ENCODE data around the gene ANTXR1. TPM values are rescaled to one million over a fixed set of nuclear protein-coding genes. Genes with fewer than 3 reads are reported as not detected.
A peak's percentile ranks its signal among the peaks of the same experiment; 100 is the strongest.

Gene ANTXR1
- total and polyA plus RNA-seq, 2 experiments from 2014 or later, result 128 to 191 TPM

GRCh38 chr2:69138247-69138772 lies 125.3 kb downstream of the ANTXR1 start:
- H3K4me3 ChIP-seq, result peak overlapping the region; percentile 57
- H3K27ac ChIP-seq, result peak overlapping the region; percentile 69
- in situ Hi-C loops (cut with MboI), result no loop called here
- H3K4me2 ChIP-seq (ENCODE audit: unreplicated experiment), result peak overlapping the region; percentile 71
- no peaks in the 10 kb centered on the region for H3K9me3 ChIP-seq (ENCODE audit: low read depth)
- H3K27me3 ChIP-seq (replicated peaks; ENCODE audit: insufficient read depth), result no peaks in the 10 kb centered on the region
- peaks cover 89% of the 10 kb centered on the region for H3F3A ChIP-seq (ENCODE audit: insufficient read depth)
- peaks cover 53% of the 10 kb centered on the region for H3K4me1 ChIP-seq (ENCODE audit: insufficient read depth)
- peak; percentile 88 for DNase-seq
- no peaks in the 10 kb centered on the region for H4K20me1 ChIP-seq (ENCODE audit: insufficient read depth)
- WGBS, 2 experiments (ENCODE audit: low coverage in 1 of 2, low lambda C conversion rate in 2 of 2, missing lambda C conversion rate in 2 of 2), result 0% methylated on average over 5 of the region's 5 CpGs
- H3K9ac ChIP-seq, result peak overlapping the region; percentile 49
- no peaks in the 10 kb centered on the region for H3K79me2 ChIP-seq (ENCODE audit: insufficient read depth)
- H2AFZ ChIP-seq, result no peak overlapping the region
- H3K36me3 ChIP-seq (ENCODE audit: low read depth), result peaks cover 6% of the 10 kb centered on the region; the same call in 1 of the 2 replicates
- H3K9me2 ChIP-seq (ENCODE audit: insufficient read depth), result no peaks in the 10 kb centered on the region
- no peak for TF ChIP-seq EZH2phosphoT487 (IDR thresholded peaks at IDR 0.05; ENCODE audit: insufficient read depth, low read depth)
- TF ChIP-seq EZH2 (IDR thresholded peaks at IDR 0.05; ENCODE audit: insufficient read depth, poor library complexity, severe bottlenecking), result no peak

GRCh38 chr2:69138793-69139459 lies 125.9 kb downstream of the ANTXR1 start:
- H3K79me2 ChIP-seq (ENCODE audit: insufficient read depth), result no peaks in the 10 kb centered on the region
- peak overlapping the region; percentile 49 for H3K9ac ChIP-seq
- no peaks in the 10 kb centered on the region for H3K27me3 ChIP-seq (replicated peaks; ENCODE audit: insufficient read depth)
- no peak overlapping the region for H2AFZ ChIP-seq
- peaks cover 6% of the 10 kb centered on the region; the same call in 1 of the 2 replicates for H3K36me3 ChIP-seq (ENCODE audit: low read depth)
- peak overlapping the region; percentile 71 for H3K4me2 ChIP-seq (ENCODE audit: unreplicated experiment)
- no peaks in the 10 kb centered on the region for H3K9me2 ChIP-seq (ENCODE audit: insufficient read depth)
- DNase-seq, result peak; percentile 92
- no peaks in the 10 kb centered on the region for H3K9me3 ChIP-seq (ENCODE audit: low read depth)
- H3K4me3 ChIP-seq, result peak overlapping the region; percentile 57
- TF ChIP-seq EZH2phosphoT487 (IDR thresholded peaks at IDR 0.05; ENCODE audit: insufficient read depth, low read depth), result no peak
- TF ChIP-seq EZH2 (IDR thresholded peaks at IDR 0.05; ENCODE audit: insufficient read depth, poor library complexity, severe bottlenecking), result no peak
- no peaks in the 10 kb centered on the region for H4K20me1 ChIP-seq (ENCODE audit: insufficient read depth)
- in situ Hi-C loops (cut with MboI), result no loop called here
- H3K27ac ChIP-seq, result peak overlapping the region; percentile 69
- H3F3A ChIP-seq (ENCODE audit: insufficient read depth), result peaks cover 87% of the 10 kb centered on the region
- WGBS, 2 experiments (ENCODE audit: low coverage in 1 of 2, low lambda C conversion rate in 2 of 2, missing lambda C conversion rate in 2 of 2), result 4 to 6% methylated on average over 1 of the region's 1 CpG
- peaks cover 59% of the 10 kb centered on the region for H3K4me1 ChIP-seq (ENCODE audit: insufficient read depth)

DNA sequence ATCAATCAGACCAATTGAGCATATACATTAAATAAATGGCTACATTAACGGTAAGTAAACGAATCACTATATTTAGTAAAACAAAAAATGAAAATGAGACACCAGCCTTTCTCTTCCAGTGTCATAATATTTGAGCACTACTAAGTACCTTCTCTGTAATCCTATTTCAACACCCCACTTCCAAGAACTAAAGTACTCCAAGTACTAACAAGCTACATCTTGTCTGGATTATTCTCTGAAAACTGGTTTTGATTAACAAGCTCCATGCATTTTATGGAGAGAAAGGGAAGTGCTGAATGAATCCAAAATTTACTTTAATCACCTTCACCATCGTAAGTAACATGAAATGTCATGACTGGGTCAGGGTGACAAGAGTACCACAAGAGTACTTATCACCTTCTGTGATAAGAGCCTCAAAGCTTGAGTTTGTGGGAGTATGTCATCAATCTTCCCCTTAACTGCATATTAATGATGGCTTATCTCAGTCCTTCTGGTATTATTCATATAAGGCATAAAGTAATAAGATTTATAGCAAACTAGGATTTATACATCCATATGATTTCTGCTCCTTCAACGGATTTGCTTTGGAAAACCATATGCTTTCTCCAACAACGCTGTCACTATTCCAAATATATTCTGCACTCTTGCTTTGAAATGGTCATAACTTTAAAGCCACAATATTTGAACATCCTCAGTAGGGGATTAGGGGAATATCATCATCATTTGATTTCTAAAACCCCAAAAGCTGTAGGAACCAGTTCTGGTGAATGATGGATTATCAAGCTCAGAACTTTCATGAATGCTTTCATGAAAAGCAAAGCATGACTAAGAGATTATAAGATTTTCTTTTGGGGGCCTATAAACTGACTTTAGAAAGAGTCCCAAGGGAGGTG lies 127.0 kb downstream of the ANTXR1 start:
- H3K79me2 ChIP-seq (ENCODE audit: insufficient read depth), result no peaks in the 10 kb centered on the region
- in situ Hi-C loops (cut with MboI), result no loop called here
- DNase-seq, result no peak
- TF ChIP-seq EZH2 (IDR thresholded peaks at IDR 0.05; ENCODE audit: insufficient read depth, poor library complexity, severe bottlenecking) (no peak), EZH2phosphoT487 (IDR thresholded peaks at IDR 0.05; ENCODE audit: insufficient read depth, low read depth) (no peak)
- H3K27me3 ChIP-seq (replicated peaks; ENCODE audit: insufficient read depth), result no peaks in the 10 kb centered on the region
- H3K27ac ChIP-seq, result peak overlapping the region; percentile 69
- no peak overlapping the region for H3K9ac ChIP-seq
- WGBS, 2 experiments (ENCODE audit: low coverage in 1 of 2, low lambda C conversion rate in 2 of 2, missing lambda C conversion rate in 2 of 2), result 17 to 21% methylated on average over 5 of the region's 5 CpGs
- no peak overlapping the region for H3K4me3 ChIP-seq
- H3K9me3 ChIP-seq (ENCODE audit: low read depth), result no peaks in the 10 kb centered on the region
- no peak overlapping the region for H2AFZ ChIP-seq
- peak overlapping the region; percentile 71 for H3K4me2 ChIP-seq (ENCODE audit: unreplicated experiment)
- H3K9me2 ChIP-seq (ENCODE audit: insufficient read depth), result no peaks in the 10 kb centered on the region
- no peaks in the 10 kb centered on the region for H4K20me1 ChIP-seq (ENCODE audit: insufficient read depth)
- peaks cover 80% of the 10 kb centered on the region for H3F3A ChIP-seq (ENCODE audit: insufficient read depth)
- peaks cover 64% of the 10 kb centered on the region for H3K4me1 ChIP-seq (ENCODE audit: insufficient read depth)
- H3K36me3 ChIP-seq (ENCODE audit: low read depth), result peaks cover 6% of the 10 kb centered on the region; the same call in 1 of the 2 replicates

DNA sequence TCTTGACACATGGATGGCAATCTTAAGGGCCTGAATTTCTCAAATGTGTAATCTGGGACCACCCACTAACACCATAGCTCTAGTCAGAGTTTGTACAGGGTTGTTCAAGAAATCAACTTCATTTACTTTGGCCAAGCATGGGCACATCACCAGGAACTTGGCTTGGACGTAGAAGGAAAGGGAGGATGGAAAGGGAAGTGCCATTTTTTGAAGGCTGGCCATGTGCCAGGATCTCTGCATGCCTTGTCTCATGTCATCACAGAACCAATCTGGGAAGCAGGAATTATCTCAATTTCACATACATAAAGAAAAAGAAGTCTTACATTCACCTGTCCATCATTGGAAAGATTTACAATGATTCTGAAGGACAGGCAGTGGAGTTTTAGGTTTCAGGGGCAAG lies 128.1 kb downstream of the ANTXR1 start:
- Histone ChIP-seq H3K9me3 (ENCODE audit: low read depth) (no peaks in the 10 kb centered on the region), H3K27me3 (replicated peaks; ENCODE audit: insufficient read depth) (no peaks in the 10 kb centered on the region), H3K4me2 (ENCODE audit: unreplicated experiment) (no peak overlapping the region), H3K27ac (no peak overlapping the region), H3K4me3 (no peak overlapping the region), H3K9me2 (ENCODE audit: insufficient read depth) (no peaks in the 10 kb centered on the region), H3K9ac (no peak overlapping the region), H4K20me1 (ENCODE audit: insufficient read depth) (no peaks in the 10 kb centered on the region), H3K36me3 (ENCODE audit: low read depth) (peaks cover 4% of the 10 kb centered on the region; the same call in 1 of the 2 replicates), H3K4me1 (ENCODE audit: insufficient read depth) (peaks cover 62% of the 10 kb centered on the region), H3F3A (ENCODE audit: insufficient read depth) (peaks cover 70% of the 10 kb centered on the region), H3K79me2 (ENCODE audit: insufficient read depth) (no peaks in the 10 kb centered on the region), H2AFZ (no peak overlapping the region)
- 94 to 96% methylated on average over 1 of the region's 1 CpG for WGBS, 2 experiments (ENCODE audit: low coverage in 1 of 2, low lambda C conversion rate in 2 of 2, missing lambda C conversion rate in 2 of 2)
- in situ Hi-C loops (cut with MboI), result no loop called here
- no peak for DNase-seq
- no peak for TF ChIP-seq EZH2 (IDR thresholded peaks at IDR 0.05; ENCODE audit: insufficient read depth, poor library complexity, severe bottlenecking)
- no peak for TF ChIP-seq EZH2phosphoT487 (IDR thresholded peaks at IDR 0.05; ENCODE audit: insufficient read depth, low read depth)
